Measurements from ENCODE around the gene SCRT2. TPM values are rescaled to one million over a fixed set of nuclear protein-coding genes. Genes with fewer than 3 reads are reported as not detected.
"Not testable (repeated sequence)": the region's sequence is repeated elsewhere in the genome, so short reads cannot be mapped to it uniquely, and the experiment has no call there.

The SCRT2 gene
- total and polyA plus RNA-seq, 4 experiments from 2014 or later = not detected

GRCh38 chr20:645318-646106 is 30.1 kb downstream of the SCRT2 start:
- H3K36me3 Mint-ChIP-seq = peaks cover 17 to 22% of the 10 kb centered on the region in 2 donors
- H3K4me3 Mint-ChIP-seq = peak overlapping the region in 3 of 8 donors; percentile 15 to 29 (median 26)
- ChIA-PET POLR2A (ENCODE audit: partially characterized antibody) (no interaction called here), CTCF (ENCODE audit: partially characterized antibody) (interaction anchor here (1.0 to 2.7 kb wide), 18 partner anchors 8 to 293 kb away, joined by 3 to 24 read pairs (median 4); partner anchors contain the start of genes CSNK2A1 and FAM110A)
- peak in 4 of 5 donors; percentile 49 to 63 (median 52) for DNase-seq
- Histone ChIP-seq H3K4me3 (ENCODE audit: low read length in 2 of 2) (no peak overlapping the region), H3K36me3 (ENCODE audit: insufficient read depth, low read length) (peaks cover 5% of the 10 kb centered on the region), H3K27ac (ENCODE audit: low read depth, low read length) (no peak overlapping the region), H3K4me1 (ENCODE audit: insufficient read depth, low read length) (peaks cover 11% of the 10 kb centered on the region), H3K27me3 (ENCODE audit: insufficient read depth, low read length) (peaks cover 11% of the 10 kb centered on the region), H3K9me3 (ENCODE audit: control insufficient read depth in 1 of 2, low read length in 2 of 2) (no peaks in the 10 kb centered on the region)
- H3K27me3 Mint-ChIP-seq = peaks cover 3 to 8% of the 10 kb centered on the region in 2 donors
- H3K27ac Mint-ChIP-seq = peak overlapping the region in 1 of 7 donors; percentile 16
- peaks cover 0 to 5% (median 0%) of the 10 kb centered on the region in 8 donors for H3K9me3 Mint-ChIP-seq
- intact Hi-C loops (cut with micrococcal nuclease) = loop anchor here (1.0 kb wide), 1 partner anchor 84 kb away; no protein-coding TSS in a partner anchor
- H3K4me1 Mint-ChIP-seq = peaks cover 6 to 30% (median 21%) of the 10 kb centered on the region in 4 donors

- POLR2A ChIA-PET (ENCODE audit: partially characterized antibody) = no interaction called here
- H3K9me3 Mint-ChIP-seq = peaks cover 0 to 5% (median 0%) of the 10 kb centered on the region in 8 donors
- H3K4me1 Mint-ChIP-seq = peaks cover 6 to 26% (median 19%) of the 10 kb centered on the region in 4 donors
- intact Hi-C loops (cut with micrococcal nuclease) = loop anchor here (1.0 kb wide), 1 partner anchor 84 kb away; no protein-coding TSS in a partner anchor
- no peak for DNase-seq
- CTCF ChIA-PET (ENCODE audit: partially characterized antibody) = interaction anchor here (0.7 to 2.7 kb wide), 18 partner anchors 8 to 292 kb away, joined by 3 to 24 read pairs (median 4); partner anchors contain the start of gene CSNK2A1
- peaks cover 3 to 8% of the 10 kb centered on the region in 2 donors for H3K27me3 Mint-ChIP-seq
- H3K4me3 Mint-ChIP-seq = no peak overlapping the region
- Histone ChIP-seq H3K4me3 (ENCODE audit: low read length in 2 of 2) (no peak overlapping the region), H3K27ac (ENCODE audit: low read depth, low read length) (no peak overlapping the region), H3K9me3 (ENCODE audit: control insufficient read depth in 1 of 2, low read length in 2 of 2) (no peaks in the 10 kb centered on the region), H3K4me1 (ENCODE audit: insufficient read depth, low read length) (peaks cover 11% of the 10 kb centered on the region), H3K27me3 (ENCODE audit: insufficient read depth, low read length) (peaks cover 11% of the 10 kb centered on the region), H3K36me3 (ENCODE audit: insufficient read depth, low read length) (peaks cover 5% of the 10 kb centered on the region)
- no peak overlapping the region for H3K27ac Mint-ChIP-seq
- peaks cover 17 to 18% of the 10 kb centered on the region in 2 donors for H3K36me3 Mint-ChIP-seq
Observed at GRCh38 chr20:644692-645317, 30.8 kb downstream of the SCRT2 start.

GRCh38 chr20:642398-643174 is 33.0 kb downstream of the SCRT2 start:
- CTCF ChIA-PET (ENCODE audit: partially characterized antibody) = no interaction called here
- intact Hi-C loops (cut with micrococcal nuclease) = no loop called here
- H3K27ac Mint-ChIP-seq = peak overlapping the region in 2 of 7 donors; percentile 37 to 77

GRCh38 chr20:642013-642397 is 33.6 kb downstream of the SCRT2 start:
- H3K4me3 ChIP-seq (ENCODE audit: low read length in 2 of 2); H3K27ac Mint-ChIP-seq; POLR2A ChIA-PET (ENCODE audit: partially characterized antibody); H3K9me3 ChIP-seq (ENCODE audit: control insufficient read depth in 1 of 2, low read length in 2 of 2); intact Hi-C loops (cut with micrococcal nuclease); H3K27me3 Mint-ChIP-seq; H3K36me3 Mint-ChIP-seq; DNase-seq; H3K4me3 Mint-ChIP-seq; H3K9me3 Mint-ChIP-seq; H3K27ac ChIP-seq (ENCODE audit: low read depth, low read length); H3K36me3 ChIP-seq (ENCODE audit: insufficient read depth, low read length): not testable (repeated sequence)
- CTCF ChIA-PET (ENCODE audit: partially characterized antibody) = interaction anchor here (1.5 kb wide), 1 partner anchor 7 kb away, joined by 3 read pairs; no protein-coding TSS in a partner anchor
- H3K4me1 Mint-ChIP-seq = peaks cover 6 to 26% (median 17%) of the 10 kb centered on the region in 4 donors
- peaks cover 11% of the 10 kb centered on the region for H3K27me3 ChIP-seq (ENCODE audit: insufficient read depth, low read length)
- H3K4me1 ChIP-seq (ENCODE audit: insufficient read depth, low read length) = peaks cover 11% of the 10 kb centered on the region

More at GRCh38 chr20:642398-643174, 33.0 kb downstream of the SCRT2 start:
- H3K9me3 Mint-ChIP-seq = peaks cover 0 to 2% (median 0%) of the 10 kb centered on the region in 8 donors
- peaks cover 11% of the 10 kb centered on the region for H3K27me3 ChIP-seq (ENCODE audit: insufficient read depth, low read length)
- H3K4me3 ChIP-seq (ENCODE audit: low read length in 2 of 2) = no peak overlapping the region
- H3K4me3 Mint-ChIP-seq = peak overlapping the region in 6 of 8 donors; percentile 31 to 51 (median 42)
- peaks cover 6 to 26% (median 17%) of the 10 kb centered on the region in 4 donors for H3K4me1 Mint-ChIP-seq
- no peak overlapping the region for H3K27ac ChIP-seq (ENCODE audit: low read depth, low read length)
- POLR2A ChIA-PET (ENCODE audit: partially characterized antibody) = no interaction called here
- peaks cover 11% of the 10 kb centered on the region for H3K4me1 ChIP-seq (ENCODE audit: insufficient read depth, low read length)
- no peak for DNase-seq
- no peaks in the 10 kb centered on the region for H3K9me3 ChIP-seq (ENCODE audit: control insufficient read depth in 1 of 2, low read length in 2 of 2)
- peaks cover 3 to 4% of the 10 kb centered on the region in 2 donors for H3K36me3 Mint-ChIP-seq
- no peaks in the 10 kb centered on the region for H3K36me3 ChIP-seq (ENCODE audit: insufficient read depth, low read length)
- H3K27me3 Mint-ChIP-seq = peaks cover 3 to 8% of the 10 kb centered on the region in 2 donors

GRCh38 chr20:641516-641875 is 34.1 kb downstream of the SCRT2 start:
- Mint-ChIP-seq H3K27me3 (peaks cover 3 to 8% of the 10 kb centered on the region in 2 donors), H3K4me1 (peaks cover 6 to 26% (median 17%) of the 10 kb centered on the region in 4 donors), H3K4me3 (peak overlapping the region in 5 of 8 donors; percentile 29 to 67 (median 40)), H3K27ac (peak overlapping the region in 2 of 7 donors; percentile 62 to 84), H3K9me3 (peaks cover 0 to 2% (median 0%) of the 10 kb centered on the region in 8 donors), H3K36me3 (peaks cover 0 to 4% of the 10 kb centered on the region in 2 donors)
- POLR2A ChIA-PET (ENCODE audit: partially characterized antibody) = no interaction called here
- Histone ChIP-seq H3K9me3 (ENCODE audit: control insufficient read depth in 1 of 2, low read length in 2 of 2) (no peaks in the 10 kb centered on the region), H3K27ac (ENCODE audit: low read depth, low read length) (no peak overlapping the region), H3K36me3 (ENCODE audit: insufficient read depth, low read length) (no peaks in the 10 kb centered on the region), H3K27me3 (ENCODE audit: insufficient read depth, low read length) (peaks cover 11% of the 10 kb centered on the region), H3K4me3 (ENCODE audit: low read length in 2 of 2) (no peak overlapping the region), H3K4me1 (ENCODE audit: insufficient read depth, low read length) (peaks cover 11% of the 10 kb centered on the region)
- DNase-seq = no peak
- intact Hi-C loops (cut with micrococcal nuclease) = no loop called here
- CTCF ChIA-PET (ENCODE audit: partially characterized antibody) = interaction anchor here (1.5 to 2.0 kb wide), 2 partner anchors 8 to 26 kb away, joined by 3 to 7 read pairs; no protein-coding TSS in a partner anchor

GRCh38 chr20:640674-641515 is 34.7 kb downstream of the SCRT2 start:
- ChIA-PET POLR2A (ENCODE audit: partially characterized antibody) (no interaction called here), CTCF (ENCODE audit: partially characterized antibody) (interaction anchor here (1.5 to 2.0 kb wide), 2 partner anchors 8 to 26 kb away, joined by 3 to 7 read pairs; no protein-coding TSS in a partner anchor)
- DNase-seq = no peak
- peaks cover 3 to 10% of the 10 kb centered on the region in 2 donors for H3K27me3 Mint-ChIP-seq
- H3K27ac Mint-ChIP-seq = peak overlapping the region in 1 of 7 donors; percentile 62
- H3K9me3 Mint-ChIP-seq = peaks cover 0 to 2% (median 0%) of the 10 kb centered on the region in 8 donors
- Histone ChIP-seq H3K27ac (ENCODE audit: low read depth, low read length) (no peak overlapping the region), H3K36me3 (ENCODE audit: insufficient read depth, low read length) (no peaks in the 10 kb centered on the region), H3K9me3 (ENCODE audit: control insufficient read depth in 1 of 2, low read length in 2 of 2) (no peaks in the 10 kb centered on the region), H3K27me3 (ENCODE audit: insufficient read depth, low read length) (peaks cover 11% of the 10 kb centered on the region), H3K4me3 (ENCODE audit: low read length in 2 of 2) (no peak overlapping the region), H3K4me1 (ENCODE audit: insufficient read depth, low read length) (peaks cover 9% of the 10 kb centered on the region)
- H3K4me3 Mint-ChIP-seq = peak overlapping the region in 5 of 8 donors; percentile 17 to 67 (median 43)
- intact Hi-C loops (cut with micrococcal nuclease) = no loop called here
- H3K4me1 Mint-ChIP-seq = peaks cover 6 to 23% (median 17%) of the 10 kb centered on the region in 4 donors
- peaks cover 0 to 4% of the 10 kb centered on the region in 2 donors for H3K36me3 Mint-ChIP-seq
